Measurements from ENCODE around the gene DDHD1.
A peak's percentile ranks its signal among the peaks of the same experiment; 100 is the strongest.
"Not testable (repeated sequence)": the region's sequence is repeated elsewhere in the genome, so short reads cannot be mapped to it uniquely, and the experiment has no call there.

Gene DDHD1

GRCh38 chr14:53103636-53104340 lies 49.3 kb downstream of the DDHD1 start:
- DNase-seq: no peak

- DNase-seq: no peak
These were observed 59.9 kb downstream of the DDHD1 start for GRCh38 chr14:53093206-53093605.

GRCh38 chr14:53090853-53091252 lies 62.3 kb downstream of the DDHD1 start:
- no peak for DNase-seq

GRCh38 chr14:53084954-53085353 lies 68.2 kb downstream of the DDHD1 start:
- DNase-seq: not testable (repeated sequence)

- DNase-seq: no peak
These were observed 88.6 kb downstream of the DDHD1 start for GRCh38 chr14:53064475-53064874.

GRCh38 chr14:53062856-53063255 lies 90.3 kb downstream of the DDHD1 start:
- DNase-seq: no peak

- no peak for DNase-seq
These were observed 93.1 kb downstream of the DDHD1 start for GRCh38 chr14:53060046-53060445.

- peak; percentile 81 for DNase-seq
These were observed 98.1 kb downstream of the DDHD1 start for GRCh38 chr14:53055003-53055402.

- no peak for DNase-seq
These were observed 98.7 kb downstream of the DDHD1 start for GRCh38 chr14:53054457-53054856.

- DNase-seq: no peak
These were observed 104.5 kb downstream of the DDHD1 start for GRCh38 chr14:53048631-53049030.

GRCh38 chr14:53047307-53048069 lies 105.6 kb downstream of the DDHD1 start:
- DNase-seq: peak; percentile 16

- no peak for DNase-seq
These were observed 108.6 kb downstream of the DDHD1 start for GRCh38 chr14:53044486-53044885.

GRCh38 chr14:53043027-53043581 lies 110.0 kb downstream of the DDHD1 start:
- DNase-seq: no peak

GRCh38 chr14:53042480-53042879 lies 110.6 kb downstream of the DDHD1 start:
- no peak for DNase-seq

GRCh38 chr14:53041067-53041466 lies 112.1 kb downstream of the DDHD1 start:
- DNase-seq: no peak

- no peak for DNase-seq
These were observed 114.5 kb downstream of the DDHD1 start for GRCh38 chr14:53038629-53039028.

GRCh38 chr14:53037016-53037415 lies 116.1 kb downstream of the DDHD1 start:
- DNase-seq: no peak

GRCh38 chr14:53035336-53036210 lies 117.5 kb downstream of the DDHD1 start:
- no peak for DNase-seq

GRCh38 chr14:53034688-53035230 lies 118.4 kb downstream of the DDHD1 start:
- no peak for DNase-seq

GRCh38 chr14:53034036-53034435 lies 119.1 kb downstream of the DDHD1 start:
- DNase-seq: no peak

- DNase-seq: no peak
These were observed 120.2 kb downstream of the DDHD1 start for GRCh38 chr14:53032838-53033390.

- no peak for DNase-seq
These were observed 120.8 kb downstream of the DDHD1 start for GRCh38 chr14:53032161-53032803.
